Mesendoderm (in vitro differentiated cells): ENCODE results near the gene RAB9B.

Experiments used
- DNase-seq: peaks from one replicate; pipeline ENCODE4 v3.0.0; 2013
- H2AK5ac ChIP-seq: 2 replicates; pipeline ENCODE4 v1.6.1; 2013; ENCODE audit warnings: low read length, inconsistent platforms
- H2BK120ac ChIP-seq: 2 replicates; pipeline ENCODE4 v1.6.1; 2013; ENCODE audit warnings: low read depth, mild to moderate bottlenecking, low read length, moderate library complexity, mixed read lengths
- H2BK15ac ChIP-seq: replicated peaks from 2 replicates; pipeline ENCODE4 v1.6.1; 2013; ENCODE audit warnings: low read depth, mild to moderate bottlenecking, moderate library complexity
- H2BK5ac ChIP-seq: 2 replicates; pipeline ENCODE4 v1.6.1; 2013; ENCODE audit warnings: low read length, inconsistent platforms
- H3K18ac ChIP-seq: 2 replicates; pipeline ENCODE4 v1.6.1; 2013; ENCODE audit warnings: mild to moderate bottlenecking, low read length, mixed read lengths
- H3K23ac ChIP-seq: one replicate; pipeline ENCODE4 v1.6.1; 2013; ENCODE audit warnings: low read length
- H3K27ac ChIP-seq: 2 replicates; pipeline ENCODE4 v1.5.1; 2013; ENCODE audit warnings: low read depth, mild to moderate bottlenecking, inconsistent platforms, low read length, moderate library complexity
- H3K27me3 ChIP-seq: 2 replicates; pipeline ENCODE4 v1.6.1; 2013; ENCODE audit warnings: low read length, control low read depth, mild to moderate bottlenecking, inconsistent platforms; ENCODE audit not compliant: insufficient read depth, poor library complexity
- H3K36me3 ChIP-seq: 2 replicates; pipeline ENCODE4 v1.6.1; 2013; ENCODE audit warnings: low read length, inconsistent platforms; ENCODE audit not compliant: control insufficient read depth, insufficient read depth
- H3K4ac ChIP-seq: one replicate; pipeline ENCODE4 v1.6.1; 2013; ENCODE audit warnings: low read depth, mild to moderate bottlenecking, low read length, moderate library complexity
- H3K4me1 ChIP-seq: 2 replicates; pipeline ENCODE4 v1.6.1; 2013; ENCODE audit warnings: low read depth, low read length, inconsistent platforms; ENCODE audit not compliant: control insufficient read depth
- H3K4me2 ChIP-seq: 2 replicates; pipeline ENCODE4 v1.6.1; 2013; ENCODE audit warnings: low read length
- H3K4me3 ChIP-seq: 2 replicates; pipeline ENCODE4 v1.5.1; 2013; ENCODE audit warnings: mild to moderate bottlenecking, low read length
- H3K56ac ChIP-seq: one replicate; pipeline ENCODE4 v1.6.1; 2013; ENCODE audit warnings: low read length
- H3K79me1 ChIP-seq: 2 replicates; pipeline ENCODE4 v1.6.1; 2013; ENCODE audit warnings: low read length, inconsistent platforms
- H3K79me2 ChIP-seq: 2 replicates; pipeline ENCODE4 v1.6.1; 2013; ENCODE audit warnings: mild to moderate bottlenecking, low read length; ENCODE audit not compliant: control insufficient read depth, insufficient read depth
- H3K9ac ChIP-seq: 2 replicates; pipeline ENCODE4 v1.6.1; 2013; ENCODE audit warnings: low read length, inconsistent platforms
- H4K5ac ChIP-seq: one replicate; pipeline ENCODE4 v1.6.1; 2013; ENCODE audit warnings: low read length
- H4K8ac ChIP-seq: one replicate; pipeline ENCODE4 v1.6.1; 2013; ENCODE audit warnings: low read depth, mild to moderate bottlenecking, control low read depth, low read length, moderate library complexity
- WGBS: extraction: QIAGEN DNeasy Blood & Tissue Kit; methylation state at CpG from one replicate; pipeline ENCODE4 v1.1.7; 2013; ENCODE audit warnings: low lambda C conversion rate, missing lambda C conversion rate; ENCODE audit not compliant: insufficient coverage; ENCODE audit errors: extremely low coverage; 5-methylcytosine and 5-hydroxymethylcytosine counted together

The RAB9B gene

GRCh38 chrX:103864149-103864548, 32.1 kb upstream of the RAB9B start:
- H3K27me3 ChIP-seq, result no peaks in the 10 kb centered on the region
- no peak overlapping the region for H3K4me3 ChIP-seq
- H2BK15ac ChIP-seq, result no peak overlapping the region
- H3K79me1 ChIP-seq, result no peaks in the 10 kb centered on the region
- no peak overlapping the region for H3K18ac ChIP-seq
- H3K23ac ChIP-seq, result no peak overlapping the region
- no peaks in the 10 kb centered on the region for H3K4me1 ChIP-seq
- no CpG with 5 or more reads among the region's 3 CpGs for WGBS
- no peak for DNase-seq
- H3K56ac ChIP-seq, result no peak overlapping the region
- no peak overlapping the region for H4K8ac ChIP-seq
- no peak overlapping the region for H3K4me2 ChIP-seq
- no peak overlapping the region for H2AK5ac ChIP-seq
- H3K27ac ChIP-seq, result no peak overlapping the region
- H3K79me2 ChIP-seq, result no peaks in the 10 kb centered on the region
- H2BK5ac ChIP-seq, result no peak overlapping the region
- no peak overlapping the region for H2BK120ac ChIP-seq
- no peak overlapping the region for H3K9ac ChIP-seq
- H3K36me3 ChIP-seq, result no peaks in the 10 kb centered on the region
- no peak overlapping the region for H4K5ac ChIP-seq
- H3K4ac ChIP-seq, result no peak overlapping the region

GRCh38 chrX:103861200-103861599, 29.1 kb upstream of the RAB9B start:
- H3K79me1 ChIP-seq, result no peaks in the 10 kb centered on the region
- no peak overlapping the region for H4K8ac ChIP-seq
- H2BK120ac ChIP-seq, result no peak overlapping the region
- no peak overlapping the region for H3K9ac ChIP-seq
- no peaks in the 10 kb centered on the region for H3K4me1 ChIP-seq
- H3K4ac ChIP-seq, result no peak overlapping the region
- no peak overlapping the region for H4K5ac ChIP-seq
- H2AK5ac ChIP-seq, result no peak overlapping the region
- H3K56ac ChIP-seq, result no peak overlapping the region
- no peaks in the 10 kb centered on the region for H3K36me3 ChIP-seq
- no peak overlapping the region for H2BK5ac ChIP-seq
- H3K27ac ChIP-seq, result no peak overlapping the region
- no peak overlapping the region for H3K23ac ChIP-seq
- DNase-seq, result no peak
- no peak overlapping the region for H2BK15ac ChIP-seq
- no peak overlapping the region for H3K18ac ChIP-seq
- H3K4me2 ChIP-seq, result no peak overlapping the region
- no peak overlapping the region for H3K4me3 ChIP-seq
- H3K27me3 ChIP-seq, result no peaks in the 10 kb centered on the region
- H3K79me2 ChIP-seq, result no peaks in the 10 kb centered on the region

- no peak overlapping the region for H3K23ac ChIP-seq
- H3K4ac ChIP-seq, result no peak overlapping the region
- H3K9ac ChIP-seq, result no peak overlapping the region
- no peak overlapping the region for H3K4me3 ChIP-seq
- no peak overlapping the region for H3K27ac ChIP-seq
- H3K18ac ChIP-seq, result no peak overlapping the region
- DNase-seq, result no peak
- no peaks in the 10 kb centered on the region for H3K27me3 ChIP-seq
- no peaks in the 10 kb centered on the region for H3K79me1 ChIP-seq
- H4K5ac ChIP-seq, result no peak overlapping the region
- no peak overlapping the region for H3K56ac ChIP-seq
- no peak overlapping the region for H4K8ac ChIP-seq
- H2AK5ac ChIP-seq, result no peak overlapping the region
- H3K36me3 ChIP-seq, result no peaks in the 10 kb centered on the region
- H2BK15ac ChIP-seq, result no peak overlapping the region
- no peak overlapping the region for H2BK5ac ChIP-seq
- no peaks in the 10 kb centered on the region for H3K4me1 ChIP-seq
- H3K79me2 ChIP-seq, result no peaks in the 10 kb centered on the region
- H2BK120ac ChIP-seq, result no peak overlapping the region
- no CpG with 5 or more reads among the region's 1 CpG for WGBS
- no peak overlapping the region for H3K4me2 ChIP-seq
Observed at GRCh38 chrX:103849558-103849957, 17.5 kb upstream of the RAB9B start.

GRCh38 chrX:103847174-103847870, 15.3 kb upstream of the RAB9B start:
- H2AK5ac ChIP-seq, result no peak overlapping the region
- no peak overlapping the region for H3K4me2 ChIP-seq
- H3K79me2 ChIP-seq, result no peaks in the 10 kb centered on the region
- no peak overlapping the region for H4K5ac ChIP-seq
- DNase-seq, result no peak
- H3K18ac ChIP-seq, result no peak overlapping the region
- H3K4ac ChIP-seq, result no peak overlapping the region
- H3K27ac ChIP-seq, result no peak overlapping the region
- H3K9ac ChIP-seq, result no peak overlapping the region
- H3K79me1 ChIP-seq, result no peaks in the 10 kb centered on the region
- no peak overlapping the region for H4K8ac ChIP-seq
- no peak overlapping the region for H3K56ac ChIP-seq
- no peak overlapping the region for H2BK5ac ChIP-seq
- no CpG with 5 or more reads among the region's 5 CpGs for WGBS
- H3K23ac ChIP-seq, result no peak overlapping the region
- H2BK15ac ChIP-seq, result no peak overlapping the region
- no peaks in the 10 kb centered on the region for H3K4me1 ChIP-seq
- no peaks in the 10 kb centered on the region for H3K27me3 ChIP-seq
- no peak overlapping the region for H3K4me3 ChIP-seq
- H2BK120ac ChIP-seq, result no peak overlapping the region
- H3K36me3 ChIP-seq, result no peaks in the 10 kb centered on the region

- Histone ChIP-seq H3K56ac (no peak overlapping the region), H2BK5ac (no peak overlapping the region), H3K9ac (no peak overlapping the region), H3K18ac (no peak overlapping the region), H3K4me2 (no peak overlapping the region), H3K4ac (no peak overlapping the region), H3K36me3 (no peaks in the 10 kb centered on the region), H3K4me1 (no peaks in the 10 kb centered on the region), H2BK15ac (no peak overlapping the region), H4K8ac (no peak overlapping the region), H3K79me2 (no peaks in the 10 kb centered on the region), H4K5ac (no peak overlapping the region), H3K4me3 (no peak overlapping the region), H3K27ac (no peak overlapping the region), H2AK5ac (no peak overlapping the region), H3K27me3 (no peaks in the 10 kb centered on the region), H2BK120ac (no peak overlapping the region), H3K79me1 (no peaks in the 10 kb centered on the region), H3K23ac (no peak overlapping the region)
- DNase-seq, result no peak
Observed at GRCh38 chrX:103846386-103846785, 14.3 kb upstream of the RAB9B start.

- H4K8ac ChIP-seq, result no peak overlapping the region
- no peak overlapping the region for H2BK120ac ChIP-seq
- H2AK5ac ChIP-seq, result no peak overlapping the region
- H3K18ac ChIP-seq, result no peak overlapping the region
- H3K4ac ChIP-seq, result no peak overlapping the region
- peak; percentile 66 for DNase-seq
- WGBS, result no CpG with 5 or more reads among the region's 4 CpGs
- no peak overlapping the region for H4K5ac ChIP-seq
- H3K23ac ChIP-seq, result no peak overlapping the region
- H3K4me2 ChIP-seq, result no peak overlapping the region
- no peak overlapping the region for H3K56ac ChIP-seq
- no peaks in the 10 kb centered on the region for H3K36me3 ChIP-seq
- no peaks in the 10 kb centered on the region for H3K79me2 ChIP-seq
- no peak overlapping the region for H3K4me3 ChIP-seq
- no peak overlapping the region for H2BK15ac ChIP-seq
- no peak overlapping the region for H3K9ac ChIP-seq
- no peaks in the 10 kb centered on the region for H3K79me1 ChIP-seq
- no peak overlapping the region for H2BK5ac ChIP-seq
- H3K27me3 ChIP-seq, result no peaks in the 10 kb centered on the region
- H3K4me1 ChIP-seq, result no peaks in the 10 kb centered on the region
- no peak overlapping the region for H3K27ac ChIP-seq
Observed at GRCh38 chrX:103845165-103845653, 13.2 kb upstream of the RAB9B start.
